Measurements from ENCODE around the gene FKBP5. TPM values are rescaled to one million over a fixed set of nuclear protein-coding genes. Genes with fewer than 3 reads are reported as not detected.
A peak's percentile ranks its signal among the peaks of the same experiment; 100 is the strongest.
"Not testable (repeated sequence)": the region's sequence is repeated elsewhere in the genome, so short reads cannot be mapped to it uniquely, and the experiment has no call there.

Gene FKBP5
- total RNA-seq, 1 donor = 26.4 TPM

DNA sequence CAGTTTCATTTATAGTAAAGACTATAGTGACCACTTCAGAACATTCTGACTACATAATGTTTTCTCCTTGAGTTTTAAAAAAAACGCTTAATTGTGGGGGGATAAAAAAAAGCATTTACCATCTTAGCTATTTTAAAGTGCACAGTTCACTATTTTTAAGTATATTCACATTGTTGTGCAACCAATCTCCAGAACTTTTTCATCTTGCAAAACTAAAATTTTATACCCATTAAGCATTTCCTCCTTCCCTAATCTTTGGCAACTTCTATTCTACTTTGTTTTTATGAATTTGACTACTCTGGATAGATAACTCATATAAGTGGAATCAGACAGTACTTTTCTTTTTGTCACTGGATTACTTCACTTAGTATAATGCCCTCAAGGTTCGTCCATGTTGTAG, 62.3 kb downstream of the FKBP5 start:
- DNase-seq (ENCODE audit: low read depth in 2 of 3, low spot score in 2 of 3) = no peak

DNA sequence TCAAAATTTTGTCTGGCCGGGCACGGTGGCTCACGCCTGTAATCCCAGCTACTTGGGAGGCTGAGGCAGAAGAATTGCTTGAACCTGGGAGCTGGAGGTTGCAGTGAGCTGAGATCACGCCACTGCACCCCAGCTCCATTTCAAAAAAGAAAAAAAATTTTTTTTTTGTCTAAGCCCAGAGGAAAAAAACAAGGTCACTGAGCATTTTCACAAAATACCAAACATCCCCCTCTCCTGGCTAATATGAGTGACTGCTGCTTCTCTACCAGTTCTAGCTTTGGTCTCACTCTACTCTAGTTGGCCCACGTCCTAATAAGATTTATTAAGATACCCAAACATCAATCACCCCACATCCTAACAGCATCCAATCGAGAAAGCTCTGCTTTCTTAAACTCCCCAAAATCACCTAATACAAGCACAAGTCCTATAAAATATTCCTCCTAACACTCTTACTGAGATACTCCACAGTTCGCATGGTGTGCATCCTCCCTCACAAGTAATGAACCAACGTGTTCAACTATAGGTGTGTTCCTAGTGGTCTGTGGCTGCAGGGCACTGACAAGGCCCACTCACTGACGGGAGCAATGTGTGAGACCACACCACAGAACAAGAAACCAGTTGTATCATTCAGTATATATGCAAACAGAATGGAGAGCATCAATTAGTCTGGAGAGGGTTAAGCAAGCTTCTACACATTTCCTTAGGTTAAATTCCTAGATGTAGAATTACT, 64.2 kb downstream of the FKBP5 start:
- DNase-seq (ENCODE audit: low read depth in 2 of 3, low spot score in 2 of 3) = peak in 2 of 3 donors; percentile 16 to 51

DNA sequence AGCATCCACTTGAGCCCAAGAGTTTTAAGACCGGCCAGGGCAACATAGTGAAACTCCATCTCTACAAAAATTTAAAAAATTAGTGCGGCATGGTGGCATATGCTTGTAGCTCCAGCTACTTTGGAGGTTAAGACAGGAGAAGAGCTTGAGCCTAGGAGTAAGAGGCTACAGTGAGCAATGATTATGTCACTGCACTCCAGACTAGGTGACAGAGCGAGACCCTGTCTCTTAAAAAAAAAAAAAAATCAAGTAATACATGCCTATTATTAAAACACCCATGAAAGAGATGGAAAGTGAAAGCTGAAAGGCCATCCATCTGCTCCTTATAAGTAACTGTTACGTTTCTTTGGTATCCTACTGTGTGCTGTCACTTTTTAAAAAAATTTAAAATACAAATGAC, 66.4 kb downstream of the FKBP5 start:
- DNase-seq (ENCODE audit: low read depth in 2 of 3, low spot score in 2 of 3) = no peak

DNA sequence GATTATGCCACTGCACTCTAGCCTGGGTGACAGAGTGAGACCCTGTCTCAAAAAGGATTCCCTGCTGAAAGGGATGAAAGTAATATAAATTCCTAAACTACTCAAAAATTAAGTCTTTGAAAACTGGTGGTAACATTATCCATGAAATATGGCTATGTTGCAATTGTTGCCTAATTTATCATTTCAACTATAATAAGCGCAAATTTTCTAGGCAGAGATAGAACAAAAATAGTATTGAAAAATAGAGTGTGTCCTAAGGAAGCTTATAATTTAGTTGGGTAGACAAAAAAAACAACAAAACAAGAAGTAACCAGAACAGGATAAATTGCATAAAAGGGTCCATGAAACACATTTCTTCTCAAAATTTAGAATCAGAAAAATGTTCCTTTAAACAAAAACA, 68.0 kb downstream of the FKBP5 start:
- DNase-seq (ENCODE audit: low read depth in 2 of 3, low spot score in 2 of 3) = no peak

DNA sequence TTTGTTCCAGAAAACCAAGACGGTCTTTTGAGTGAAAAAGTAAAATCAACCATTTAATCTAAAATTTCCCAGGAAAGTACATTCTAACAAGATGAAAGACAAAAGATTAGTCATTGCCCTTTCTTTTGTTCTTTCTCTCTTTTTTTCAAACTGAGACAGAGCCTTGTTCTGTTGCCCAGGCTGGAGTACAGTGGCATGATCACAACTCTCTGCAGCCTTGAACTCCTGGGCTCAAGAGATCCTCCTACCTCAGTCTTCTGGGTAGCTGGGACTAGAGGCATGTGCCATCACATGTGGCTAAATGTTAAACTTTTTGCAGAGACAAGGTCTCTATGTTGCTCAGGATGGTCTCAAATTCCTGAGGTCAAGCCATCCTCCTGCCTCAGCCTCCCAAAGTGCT, 75.0 kb downstream of the FKBP5 start:
- no peak for DNase-seq (ENCODE audit: low read depth in 2 of 3, low spot score in 2 of 3)

DNA sequence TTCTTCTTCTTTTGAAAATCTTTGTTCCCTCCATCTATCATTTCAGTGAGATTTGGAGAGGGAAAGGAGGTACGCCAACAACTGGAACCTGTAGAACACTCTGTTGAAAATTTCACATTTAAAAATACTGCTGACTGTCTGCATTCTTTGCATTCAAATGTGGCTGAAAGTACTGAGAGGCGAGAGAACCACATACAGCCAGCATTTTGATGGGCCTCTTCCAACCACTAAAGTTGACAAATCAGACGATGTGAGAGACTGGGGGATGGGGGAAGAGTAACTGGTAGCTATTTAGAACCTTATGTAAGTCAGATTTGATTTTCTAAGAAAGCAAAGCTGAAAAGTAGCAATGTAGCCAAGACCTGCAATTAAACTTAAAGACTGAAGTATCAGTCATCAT, 77.5 kb downstream of the FKBP5 start:
- no peak for DNase-seq (ENCODE audit: low read depth in 2 of 3, low spot score in 2 of 3)

DNA sequence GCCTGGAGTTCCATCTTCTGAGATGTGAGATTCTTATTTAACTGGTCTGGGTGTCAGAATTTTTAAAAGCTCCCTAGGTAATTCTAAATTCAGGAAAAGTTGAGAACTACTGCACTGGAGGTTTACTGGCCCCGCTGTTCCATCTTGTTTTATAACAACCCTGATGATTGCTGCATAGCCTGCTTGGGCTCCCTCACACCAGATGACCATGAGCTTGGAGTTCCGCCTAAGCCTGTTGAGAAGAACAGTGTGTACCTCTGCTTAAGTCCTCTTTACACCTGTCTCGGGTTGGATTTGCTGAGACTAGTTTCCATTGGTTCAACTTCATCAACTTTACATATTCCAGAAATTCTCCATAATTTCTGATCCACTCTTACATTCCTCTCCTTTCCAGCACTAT, 77.9 kb downstream of the FKBP5 start:
- DNase-seq (ENCODE audit: low read depth in 2 of 3, low spot score in 2 of 3) = no peak

DNA sequence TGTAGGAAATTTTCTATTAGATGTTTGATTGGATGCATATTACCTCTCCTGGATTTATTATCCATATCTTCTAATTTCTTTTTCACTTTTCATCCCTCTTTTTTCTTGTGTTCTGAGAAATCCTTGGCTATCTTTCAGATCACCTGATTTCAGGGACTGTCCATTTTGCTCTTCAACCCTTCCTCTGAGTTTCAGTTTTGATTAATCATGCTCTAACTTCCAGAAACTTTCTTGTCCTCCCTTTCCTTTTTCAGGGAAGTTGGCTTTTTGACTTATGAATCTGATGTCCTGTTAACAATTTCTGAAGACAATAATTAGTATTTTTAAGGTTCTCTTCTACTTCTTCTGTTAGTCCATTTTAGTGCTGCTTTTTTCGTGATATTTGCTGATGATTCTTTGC, 79.1 kb downstream of the FKBP5 start:
- no peak for DNase-seq (ENCODE audit: low read depth in 2 of 3, low spot score in 2 of 3)

DNA sequence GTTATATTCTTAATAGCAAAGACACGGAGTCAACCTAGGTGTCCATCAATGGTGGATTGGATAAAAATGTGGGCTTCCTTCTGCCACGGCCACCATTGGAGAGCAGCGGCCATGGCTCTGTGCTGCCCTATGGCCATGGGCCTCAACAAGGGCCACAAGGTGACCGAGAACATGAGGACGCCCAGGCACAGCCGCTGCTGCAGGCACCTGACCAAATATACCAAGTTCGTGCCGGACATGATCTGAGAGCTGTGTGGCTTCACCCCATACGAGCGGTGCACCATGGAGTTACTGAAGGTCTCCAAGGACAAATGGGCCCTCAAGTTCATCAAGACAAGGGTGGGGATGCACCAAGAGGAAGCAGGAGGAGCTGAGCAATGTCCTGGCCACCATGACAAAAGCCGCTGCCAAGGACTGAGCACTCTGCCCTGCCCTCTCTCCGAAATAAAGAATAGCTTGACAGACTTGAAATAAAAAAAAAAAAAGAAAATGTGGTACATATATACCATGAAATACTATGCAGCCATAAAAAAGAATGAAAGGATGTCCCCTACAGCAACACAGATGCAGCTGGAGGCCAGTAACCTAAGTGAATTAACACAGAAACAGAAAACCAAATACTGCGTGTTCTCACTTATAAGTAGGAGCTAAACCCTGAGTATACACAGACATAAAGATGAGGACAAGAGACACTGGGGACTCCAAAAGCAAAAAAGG, 81.0 kb downstream of the FKBP5 start:
- no peak for DNase-seq (ENCODE audit: low read depth in 2 of 3, low spot score in 2 of 3)

DNA sequence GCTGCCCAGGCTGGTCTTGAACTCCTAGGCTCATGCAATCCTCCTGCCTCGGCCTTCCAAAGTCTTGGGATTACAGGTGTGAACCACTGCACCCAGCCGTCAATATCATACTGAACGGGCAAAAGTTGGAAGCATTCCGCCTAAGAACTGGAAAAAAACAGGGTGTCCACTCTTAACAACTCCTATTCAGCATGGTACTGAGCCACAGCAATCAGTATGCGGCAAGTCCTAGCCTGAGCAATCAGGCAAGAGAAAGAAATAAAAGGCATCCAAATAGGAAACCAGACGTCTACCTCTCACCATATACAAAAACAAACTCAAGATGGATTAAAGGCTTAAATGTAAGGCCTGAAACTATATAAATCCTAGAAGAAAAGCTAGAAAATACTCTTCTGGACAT, 83.1 kb downstream of the FKBP5 start:
- DNase-seq (ENCODE audit: low read depth in 2 of 3, low spot score in 2 of 3) = no peak

DNA sequence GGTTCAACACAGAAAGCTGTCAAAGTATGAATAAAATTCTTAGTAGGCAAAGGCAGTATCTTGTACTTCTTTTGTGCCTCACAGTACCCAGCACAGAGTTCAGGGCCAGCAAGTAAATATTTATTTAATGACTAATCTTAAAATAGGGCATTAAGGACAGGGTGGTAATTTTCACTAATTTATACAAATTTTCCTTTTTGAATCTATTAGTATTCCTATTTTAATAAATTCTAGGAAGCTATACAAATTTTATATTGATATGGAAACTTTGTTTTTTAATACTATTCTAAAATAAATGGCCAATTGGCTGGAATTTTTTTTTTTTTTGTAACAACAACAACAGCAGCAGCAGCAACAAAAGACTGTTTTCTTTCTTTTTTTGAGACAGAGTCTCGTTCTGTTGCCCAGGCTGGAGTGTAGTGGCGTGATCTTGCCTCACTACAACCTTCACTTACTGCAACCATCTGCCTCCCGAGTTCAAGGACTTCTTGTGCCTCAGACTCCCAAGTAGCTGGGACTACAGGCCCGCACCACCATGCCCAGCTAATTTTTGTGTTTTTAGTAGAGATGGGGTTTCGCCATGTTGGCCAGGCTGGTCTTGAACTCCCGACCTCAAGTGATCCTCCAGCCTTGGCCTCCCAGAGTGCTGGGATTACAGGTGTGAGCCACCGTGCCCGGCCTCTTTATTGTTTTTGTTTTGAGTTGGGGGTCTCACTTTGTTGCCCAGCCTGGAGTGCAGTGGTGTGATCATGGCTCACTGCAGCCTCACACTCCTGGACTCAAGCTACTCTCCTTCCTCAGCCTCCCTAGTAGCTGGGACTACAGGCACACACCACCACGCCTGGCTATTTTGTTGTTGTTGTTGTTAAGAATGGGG, 85.2 kb downstream of the FKBP5 start:
- no peak for DNase-seq (ENCODE audit: low read depth in 2 of 3, low spot score in 2 of 3)

DNA sequence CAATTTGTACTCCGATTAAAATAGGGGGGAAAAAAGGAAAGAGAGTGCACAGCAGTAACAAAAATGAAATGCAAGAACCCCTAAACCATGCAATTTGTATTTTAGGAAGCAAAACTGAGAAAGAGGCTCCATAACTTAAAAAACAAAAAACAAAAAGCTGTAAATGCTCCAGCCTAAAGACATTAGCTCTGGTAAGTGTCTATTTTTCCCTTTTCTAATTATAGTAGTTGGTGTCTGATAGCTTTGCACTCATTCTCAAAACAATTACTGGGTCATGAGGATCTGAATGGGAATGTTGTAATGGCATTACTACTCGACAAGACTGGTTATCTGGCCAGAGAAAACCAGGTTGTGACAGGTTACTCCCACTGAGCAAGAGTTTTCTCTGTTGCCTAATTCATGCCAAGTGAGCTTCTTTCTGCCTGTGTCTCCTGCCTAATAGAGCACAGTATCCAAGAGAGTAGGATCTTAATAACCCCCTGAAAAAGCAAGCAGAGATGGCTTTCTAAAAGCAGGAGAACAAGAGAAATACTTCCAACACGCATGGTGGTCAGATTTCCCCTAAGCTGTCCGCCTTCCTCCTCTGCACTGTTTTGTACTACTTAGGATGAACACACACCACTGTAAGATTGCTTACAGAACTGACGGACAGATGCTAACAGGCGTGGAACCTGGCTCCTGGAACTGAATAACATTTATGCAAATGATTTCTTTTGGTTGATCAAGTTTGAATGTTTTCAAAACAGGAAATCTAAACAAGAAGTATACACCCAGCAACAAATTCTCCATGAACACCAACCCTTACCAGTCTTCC, 86.4 kb downstream of the FKBP5 start:
- no peak for DNase-seq (ENCODE audit: low read depth in 2 of 3, low spot score in 2 of 3)

DNA sequence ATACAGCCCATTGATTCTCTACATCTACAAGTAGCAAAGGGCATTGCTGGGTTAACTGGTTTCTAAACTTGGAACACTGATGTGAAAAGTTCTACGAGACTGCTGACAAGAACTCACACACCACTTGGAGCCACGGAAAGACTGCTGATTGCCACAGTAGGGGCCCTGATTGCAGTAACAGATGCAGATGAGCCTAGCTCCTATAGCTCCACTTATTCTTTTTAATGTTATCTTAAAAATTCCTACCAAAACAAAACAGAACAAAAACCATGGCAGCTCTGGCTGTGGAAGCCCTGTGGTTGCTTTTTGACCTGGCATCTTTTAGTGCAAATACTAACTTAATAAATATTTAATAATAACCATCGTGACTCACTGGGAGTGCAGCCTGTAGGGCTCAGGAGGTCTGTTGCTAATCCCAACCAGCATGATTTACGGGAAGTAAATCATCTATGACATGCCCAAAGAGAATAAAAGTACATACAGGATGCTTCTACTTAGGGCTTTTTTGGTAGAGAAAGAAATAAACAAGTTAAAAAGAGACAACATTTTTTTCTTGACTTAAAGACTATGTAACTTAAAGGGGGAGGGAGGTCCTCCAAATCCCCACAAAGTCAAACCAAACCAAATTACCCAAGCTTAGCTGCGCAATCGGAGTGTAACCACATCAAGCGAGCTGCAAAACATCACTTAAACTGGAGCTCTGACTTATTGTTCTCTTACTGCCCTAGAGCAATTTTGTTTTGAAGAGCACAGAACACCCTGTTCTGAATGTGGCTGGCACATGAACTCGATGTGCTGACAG, 87.2 kb downstream of the FKBP5 start:
- DNase-seq (ENCODE audit: low read depth in 2 of 3, low spot score in 2 of 3) = peak in 2 of 3 donors; percentile 31 to 65

DNA sequence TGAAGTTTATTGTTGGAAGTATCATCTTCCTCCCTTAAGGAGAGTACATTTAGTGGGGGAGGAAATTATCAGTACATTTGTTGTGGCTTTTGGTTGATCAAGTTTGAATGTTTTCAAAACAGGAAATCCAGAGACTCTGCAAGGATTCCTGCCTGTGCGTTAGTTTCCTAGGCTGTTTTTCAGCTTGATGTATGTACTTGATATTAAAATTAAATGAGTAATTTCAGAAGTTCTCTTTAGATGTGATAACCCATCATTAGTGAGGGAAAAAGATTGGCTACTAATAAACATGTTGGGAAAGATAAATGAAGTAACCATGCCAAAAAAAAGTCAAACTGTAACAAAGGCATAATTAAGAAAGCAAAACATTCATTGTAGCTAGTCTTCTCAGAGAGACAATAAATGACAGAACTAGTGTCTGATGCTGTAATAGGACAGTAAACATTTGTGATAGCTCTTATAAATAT, 88.0 kb downstream of the FKBP5 start:
- DNase-seq (ENCODE audit: low read depth in 2 of 3, low spot score in 2 of 3) = no peak

DNA sequence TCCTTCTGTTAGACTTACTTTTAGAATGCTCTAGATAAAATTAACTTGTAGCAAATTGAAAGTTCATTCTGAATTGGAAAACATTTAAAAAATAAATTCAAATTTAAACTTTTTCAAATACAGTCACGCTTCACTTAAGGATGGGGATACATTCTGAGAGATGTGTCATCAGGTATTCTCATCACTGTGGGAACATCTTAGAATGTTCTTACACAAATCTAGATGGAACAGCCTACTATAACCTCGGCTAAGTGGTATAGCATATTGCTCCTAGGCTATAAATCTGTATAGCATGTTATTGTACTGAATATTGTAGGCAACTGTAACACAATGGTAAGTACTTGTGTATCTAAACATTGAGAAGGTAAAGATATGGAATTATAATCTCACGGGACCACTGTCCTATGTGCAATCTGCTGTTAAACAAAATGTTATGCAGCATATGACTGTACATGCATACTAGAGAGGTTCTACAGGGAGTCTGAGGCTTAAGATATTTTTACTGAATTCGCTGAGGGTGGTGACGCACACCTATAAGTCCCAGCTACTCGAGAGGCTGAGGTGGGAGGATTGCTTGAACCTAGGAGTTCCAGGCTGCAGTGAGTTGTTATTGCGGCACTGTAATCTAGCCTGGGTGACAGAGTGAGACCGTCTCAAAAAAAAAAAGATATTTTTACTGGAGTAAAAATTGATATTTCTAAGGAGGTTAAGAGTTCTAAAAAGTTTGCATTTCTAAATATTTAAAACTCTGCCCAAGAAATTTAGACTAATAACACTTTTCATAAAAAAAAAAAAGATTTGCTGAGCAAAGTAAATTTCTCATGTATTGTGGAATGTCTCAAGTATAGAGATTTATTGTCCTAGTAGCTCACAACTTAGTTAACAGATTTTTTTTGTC, 88.7 kb downstream of the FKBP5 start:
- DNase-seq (ENCODE audit: low read depth in 2 of 3, low spot score in 2 of 3) = no peak

DNA sequence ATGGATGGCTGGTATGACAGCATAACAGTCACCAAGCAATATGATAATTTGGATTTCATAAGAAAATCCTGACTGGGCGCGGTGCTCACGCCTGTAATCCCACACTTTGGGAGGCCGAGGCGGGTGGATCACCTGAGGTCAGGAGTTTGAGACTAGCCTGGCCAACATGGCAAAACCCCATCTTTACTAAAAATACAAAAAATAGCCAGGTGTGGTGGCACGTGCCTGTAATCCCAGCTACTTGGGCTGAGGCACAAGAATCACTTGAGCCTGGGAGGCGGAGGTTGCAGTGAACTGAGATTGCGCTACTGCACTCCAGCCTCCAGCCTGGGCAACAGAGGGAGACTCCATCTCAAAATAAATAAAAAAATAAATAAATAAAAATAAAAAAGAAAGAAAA, 90.1 kb downstream of the FKBP5 start:
- DNase-seq (ENCODE audit: low read depth in 2 of 3, low spot score in 2 of 3) = not testable (repeated sequence)

DNA sequence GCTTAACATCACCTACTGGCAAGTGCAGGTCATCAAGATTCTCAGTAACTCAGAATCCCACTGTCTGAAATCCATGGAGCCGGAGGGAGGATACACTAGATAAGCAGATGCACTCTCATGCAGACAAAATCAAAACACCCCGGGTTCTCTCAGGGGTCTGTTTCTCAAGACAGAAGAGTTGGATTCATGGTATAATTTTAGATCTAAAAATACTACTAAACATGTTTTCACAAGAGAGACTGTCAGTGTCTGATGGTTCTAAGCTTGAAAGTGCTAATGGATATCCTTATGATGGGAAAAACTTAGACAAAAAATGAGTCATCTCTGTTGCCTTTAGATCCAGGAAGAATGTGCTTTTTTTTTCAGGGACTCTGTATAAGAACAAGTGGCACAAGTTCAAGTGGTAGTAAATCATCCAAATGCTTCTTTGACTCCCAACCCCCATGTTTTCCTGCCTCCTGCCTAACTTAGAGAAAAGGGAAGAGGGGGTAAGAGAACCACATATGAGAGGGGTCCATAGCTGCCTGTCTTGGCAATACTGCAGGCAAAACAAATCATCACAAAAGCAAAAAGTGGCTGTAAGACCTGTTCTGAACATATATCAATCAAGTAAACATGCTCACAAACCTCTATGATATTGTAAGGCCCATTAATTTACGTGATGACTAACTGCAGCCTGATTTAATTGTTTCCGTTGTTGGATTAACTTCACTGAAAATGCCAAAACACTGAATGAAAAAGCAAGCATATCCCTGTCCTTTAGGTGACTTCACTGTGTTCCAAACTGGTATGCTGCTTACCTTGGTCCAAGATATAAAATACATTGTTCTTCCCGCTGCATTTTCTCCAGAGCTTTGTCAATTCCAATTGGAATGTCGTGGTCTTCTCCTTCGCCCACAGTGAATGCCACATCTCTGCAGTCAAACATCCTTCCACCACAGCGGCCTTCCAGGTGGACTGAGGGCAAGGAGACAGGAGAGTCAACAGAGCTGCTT, 92.0 kb downstream of the FKBP5 start:
- peak in 2 of 3 donors; percentile 35 to 38 for DNase-seq (ENCODE audit: low read depth in 2 of 3, low spot score in 2 of 3)
